GM18520 (cell line): ENCODE measurements around the gene ARCN1.

Source experiments
- ATAC-seq: cut with Tn5 transposase; IDR thresholded peaks from one replicate; pipeline ENCODE4 v1.9.1; 2021; ENCODE audit not compliant: unreplicated experiment

Gene ARCN1

DNA sequence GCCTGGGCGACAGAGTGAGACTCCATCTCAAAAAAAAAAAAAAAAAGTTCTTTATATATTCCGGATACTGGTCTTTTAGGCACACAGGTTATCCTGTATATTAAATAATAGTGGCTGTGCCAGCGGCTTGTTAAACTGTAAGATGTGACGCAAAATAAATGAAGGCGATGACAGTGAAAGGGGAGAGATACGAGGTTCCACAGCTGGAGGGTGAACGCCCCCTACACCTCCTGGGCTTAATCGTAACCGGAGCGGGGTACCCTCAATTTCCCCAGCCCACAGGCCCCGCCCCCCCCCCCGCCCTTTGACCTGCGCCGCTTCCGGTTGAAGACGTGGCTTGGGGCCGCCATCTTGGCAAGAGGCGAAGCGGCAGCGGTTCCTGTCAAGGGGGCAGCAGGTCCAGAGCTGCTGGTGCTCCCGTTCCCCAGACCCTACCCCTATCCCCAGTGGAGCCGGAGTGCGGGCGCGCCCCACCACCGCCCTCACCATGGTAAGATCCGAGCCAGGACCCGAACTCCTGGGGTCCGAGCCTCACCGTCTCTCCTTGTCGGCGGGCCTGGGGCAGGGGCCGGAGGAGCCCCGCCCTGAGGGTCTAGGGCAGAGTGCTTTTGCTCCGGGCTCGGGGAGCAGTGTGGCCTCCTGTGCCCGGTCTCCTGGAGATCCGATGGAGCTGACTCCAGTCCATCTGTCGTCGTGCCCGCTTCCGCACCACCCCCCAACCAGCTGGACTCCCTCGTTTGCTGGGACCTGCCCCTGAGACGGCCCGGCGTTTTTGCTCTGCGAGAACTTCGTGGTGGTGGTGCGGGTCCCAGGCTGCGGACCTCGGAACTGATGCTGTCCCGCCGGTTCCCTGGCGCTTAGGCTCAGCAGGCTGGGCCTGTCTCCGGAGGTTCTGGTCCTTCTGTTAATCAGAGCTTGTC lies at the start of gene ARCN1:
ARCN1 (plus strand) TSS at position 349 of the 920 bp plus-strand sequence; CDS start at position 488, 139 bp downstream.
- no peak for ATAC-seq

DNA sequence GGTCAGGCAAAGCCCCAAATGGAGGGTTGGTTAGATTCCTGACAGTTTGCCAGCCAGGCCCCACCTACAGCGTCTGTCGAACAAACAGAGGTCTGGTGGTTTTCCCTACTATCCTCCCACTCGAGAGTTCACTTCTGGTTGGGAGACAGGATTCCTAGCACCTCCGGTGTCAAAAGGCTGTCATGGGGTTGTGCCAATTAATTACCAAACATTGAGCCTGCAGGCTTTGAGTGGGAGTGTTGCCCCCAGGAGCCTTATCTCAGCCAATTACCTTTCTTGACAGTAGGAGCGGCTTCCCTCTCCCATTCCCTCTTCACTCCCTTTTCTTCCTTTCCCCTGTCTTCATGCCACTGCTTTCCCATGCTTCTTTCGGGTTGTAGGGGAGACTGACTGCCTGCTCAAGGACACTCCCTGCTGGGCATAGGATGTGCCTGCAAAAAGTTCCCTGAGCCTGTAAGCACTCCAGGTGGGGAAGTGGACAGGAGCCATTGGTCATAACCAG lies 49.6 kb upstream of the ARCN1 start:
- ATAC-seq, result no peak

DNA sequence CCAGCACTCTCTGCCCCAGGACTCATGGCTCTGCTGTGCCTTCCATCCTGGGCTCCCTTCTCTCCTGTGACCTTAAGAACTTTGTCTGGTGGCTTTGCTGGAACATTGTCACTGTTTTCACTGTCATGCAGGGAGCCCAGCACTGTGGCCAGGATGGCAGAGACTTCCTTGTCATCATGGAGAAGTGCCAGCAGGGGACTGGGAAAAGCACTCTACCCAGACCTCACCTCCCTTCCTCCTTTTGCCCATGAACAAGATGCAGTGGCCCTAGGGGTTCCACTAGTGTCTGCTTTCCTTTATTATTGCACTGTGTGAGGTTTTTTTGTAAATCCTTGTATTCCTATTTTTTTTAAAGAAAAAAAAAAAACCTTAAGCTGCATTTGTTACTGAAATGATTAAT lies 47.9 kb upstream of the ARCN1 start:
- no peak for ATAC-seq

DNA sequence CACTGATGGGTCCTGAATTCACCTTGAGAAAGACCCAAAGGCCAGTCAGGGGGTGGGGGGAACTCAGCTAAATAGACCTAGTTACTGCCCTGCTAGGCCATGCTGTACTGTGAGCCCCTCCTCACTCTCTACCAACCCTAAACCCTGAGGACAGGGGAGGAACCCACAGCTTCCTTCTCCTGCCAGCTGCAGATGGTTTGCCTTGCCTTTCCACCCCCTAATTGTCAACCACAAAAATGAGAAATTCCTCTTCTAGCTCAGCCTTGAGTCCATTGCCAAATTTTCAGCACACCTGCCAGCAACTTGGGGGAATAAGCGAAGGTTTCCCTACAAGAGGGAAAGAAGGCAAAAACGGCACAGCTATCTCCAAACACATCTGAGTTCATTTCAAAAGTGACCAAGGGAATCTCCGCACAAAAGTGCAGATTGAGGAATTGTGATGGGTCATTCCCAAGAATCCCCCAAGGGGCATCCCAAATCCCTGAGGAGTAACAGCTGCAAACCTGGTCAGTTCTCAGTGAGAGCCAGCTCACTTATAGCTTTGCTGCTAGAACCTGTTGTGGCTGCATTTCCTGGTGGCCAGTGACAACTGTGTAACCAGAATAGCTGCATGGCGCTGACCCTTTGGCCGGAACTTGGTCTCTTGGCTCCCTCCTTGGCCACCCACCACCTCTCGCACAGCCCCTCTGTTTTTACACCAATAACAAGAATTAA lies 47.3 kb upstream of the ARCN1 start:
- ATAC-seq, result no peak

DNA sequence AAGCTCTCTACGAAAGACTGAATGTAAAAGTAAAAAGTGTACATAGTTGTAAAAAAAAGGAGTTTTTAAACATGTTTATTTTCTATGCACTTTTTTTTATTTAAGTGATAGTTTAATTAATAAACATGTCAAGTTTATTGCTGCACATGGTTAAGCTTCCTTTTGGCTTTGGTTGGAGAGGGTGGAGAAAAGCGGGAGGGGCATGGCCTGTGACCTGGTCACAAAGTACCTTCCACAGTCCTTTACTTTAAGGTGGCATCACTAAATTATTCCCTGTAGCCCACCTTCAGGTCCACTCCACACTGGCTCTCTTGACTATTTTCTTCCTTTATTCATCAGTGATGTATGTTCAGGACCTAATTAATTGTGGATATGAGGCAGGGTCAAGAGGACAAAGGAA lies 45.5 kb upstream of the ARCN1 start:
- no peak for ATAC-seq

DNA sequence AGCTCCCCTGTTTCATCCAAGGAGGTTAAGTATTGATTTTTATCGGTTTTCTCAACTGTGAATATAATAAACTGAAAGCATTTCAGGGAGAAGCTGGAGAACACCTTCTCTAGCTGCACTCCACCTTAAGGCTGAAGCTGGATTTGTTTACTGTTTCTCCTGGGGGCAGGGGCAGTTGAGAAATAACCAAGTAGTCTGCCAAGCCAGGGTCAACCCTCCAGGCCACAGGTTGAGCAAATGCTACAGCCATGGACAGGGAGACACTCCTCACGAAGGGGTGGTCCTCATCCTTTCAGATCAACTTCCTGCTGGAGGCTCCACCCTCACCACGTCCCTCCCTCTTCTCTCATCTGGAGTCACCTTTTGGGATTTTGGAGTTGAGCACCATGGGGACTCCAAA lies 45.1 kb upstream of the ARCN1 start, which contains the start of gene TTC36:
TTC36 (plus strand) TSS at position 366 of the 400 bp plus-strand sequence; CDS start at position 387, 21 bp downstream.
- no peak for ATAC-seq

DNA sequence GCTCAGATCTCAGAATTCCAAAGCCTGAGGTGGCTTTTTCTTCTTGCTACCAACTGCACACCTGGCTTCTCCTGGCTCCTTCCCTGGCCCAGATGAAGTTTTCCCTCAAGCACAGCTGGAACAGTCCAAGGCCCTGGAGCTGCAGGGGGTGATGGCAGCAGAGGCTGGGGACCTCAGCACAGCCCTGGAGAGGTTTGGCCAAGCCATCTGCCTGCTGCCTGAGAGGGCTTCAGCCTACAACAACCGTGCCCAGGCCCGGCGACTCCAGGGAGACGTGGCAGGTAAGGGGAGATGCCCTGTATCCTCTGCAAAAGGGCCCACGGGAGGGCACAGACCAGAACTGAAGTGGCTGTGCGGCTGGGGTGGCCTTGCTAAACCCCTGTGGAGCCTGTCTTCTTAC lies 43.7 kb upstream of the ARCN1 start:
- no peak for ATAC-seq

DNA sequence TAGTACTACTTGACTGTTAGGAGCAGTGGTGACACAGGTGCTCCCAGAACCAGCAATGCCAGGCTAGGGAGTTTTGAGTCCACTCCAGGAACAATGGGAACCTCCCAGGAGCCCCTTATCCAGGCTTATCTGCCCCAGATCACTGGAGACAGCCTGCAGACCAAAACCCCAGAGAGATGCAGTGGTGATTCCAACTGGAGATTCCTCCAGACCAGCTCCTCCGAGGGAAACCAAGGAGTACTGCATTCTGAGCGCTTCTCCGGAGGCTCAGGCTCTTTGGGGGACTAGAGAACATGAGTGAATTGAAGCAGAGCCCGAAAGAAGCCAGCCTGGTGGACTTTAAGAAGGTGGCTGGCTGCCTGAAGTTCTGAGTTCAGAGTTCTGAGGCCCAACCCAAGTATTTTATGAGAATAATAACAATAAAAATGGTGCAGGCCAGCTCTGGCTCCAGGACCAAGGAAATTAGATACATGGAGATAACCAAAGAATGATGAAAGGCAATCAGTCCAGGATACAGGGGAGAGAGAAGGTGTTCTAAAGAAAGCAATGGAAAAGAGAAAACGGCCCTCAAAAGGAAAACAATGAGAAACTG lies 42.5 kb upstream of the ARCN1 start:
- ATAC-seq, result no peak

DNA sequence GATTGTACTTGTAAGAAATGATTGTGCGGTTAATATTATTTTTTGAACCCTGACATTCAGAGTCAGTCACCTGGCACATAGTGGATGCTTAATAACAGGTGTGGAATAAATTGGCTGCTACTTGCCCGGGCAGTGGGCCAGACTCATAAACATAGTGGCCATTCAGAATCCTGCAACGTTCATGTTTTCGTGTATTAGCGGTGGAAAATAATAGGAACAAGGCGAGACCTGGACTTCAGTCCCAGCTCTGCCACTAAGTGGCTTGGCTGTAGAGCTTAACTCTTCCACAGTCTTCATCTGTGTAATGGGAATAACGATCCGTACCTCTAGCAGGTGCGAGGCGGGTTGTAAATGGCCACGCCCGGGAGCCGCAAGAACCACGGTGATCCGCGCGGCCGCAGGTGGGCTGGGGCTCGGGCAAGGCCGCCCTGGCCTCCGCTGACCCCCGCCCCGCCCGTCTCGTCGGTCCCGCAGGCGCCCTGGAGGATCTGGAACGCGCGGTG lies 42.0 kb upstream of the ARCN1 start:
- ATAC-seq, result no peak

DNA sequence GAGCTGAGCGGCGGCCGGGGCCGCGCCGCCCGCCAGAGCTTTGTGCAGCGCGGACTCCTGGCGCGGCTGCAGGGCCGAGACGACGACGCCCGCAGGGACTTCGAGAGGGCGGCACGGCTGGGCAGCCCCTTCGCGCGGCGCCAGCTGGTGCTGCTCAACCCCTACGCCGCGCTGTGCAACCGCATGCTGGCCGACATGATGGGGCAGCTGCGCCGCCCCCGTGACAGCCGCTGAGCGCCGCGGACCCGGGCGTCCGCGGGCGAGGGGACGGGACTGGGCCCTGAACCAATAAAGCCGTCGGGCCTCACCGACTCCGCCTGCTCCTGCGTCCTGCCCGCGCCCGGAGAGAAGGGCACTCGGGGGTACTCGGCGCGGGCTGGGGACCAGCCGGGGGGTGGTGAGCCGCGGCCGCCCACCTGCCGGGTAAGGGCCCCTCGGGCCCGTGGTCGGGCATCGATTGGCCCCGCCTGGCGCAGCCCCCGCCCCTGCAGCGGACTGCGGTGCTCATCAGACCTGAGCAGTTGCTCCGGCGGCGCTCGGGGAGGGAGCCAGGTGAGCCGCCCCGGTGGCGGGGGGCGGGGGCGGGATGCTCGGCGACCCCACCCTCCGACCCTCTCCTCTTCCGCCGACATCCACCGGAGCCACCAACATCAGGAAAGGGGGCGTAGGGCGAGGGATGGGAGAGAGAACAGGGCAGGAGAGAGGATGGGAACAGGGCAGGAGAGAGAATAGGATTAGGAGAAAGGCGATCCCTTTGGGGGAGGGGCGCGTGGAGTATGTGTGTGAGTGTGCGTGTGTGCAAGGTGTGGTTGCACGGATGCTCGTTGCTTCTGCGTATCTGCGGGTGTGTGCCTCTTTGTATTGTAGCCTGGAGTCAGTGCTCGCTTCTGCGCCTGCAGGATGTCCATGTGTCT lies 41.3 kb upstream of the ARCN1 start, which contains the start of gene TMEM25:
TMEM25 (plus strand) TSS at position 510 of the 914 bp plus-strand sequence. CDS start 610 bp downstream, outside the sequence.
- ATAC-seq, result peak; percentile 41

DNA sequence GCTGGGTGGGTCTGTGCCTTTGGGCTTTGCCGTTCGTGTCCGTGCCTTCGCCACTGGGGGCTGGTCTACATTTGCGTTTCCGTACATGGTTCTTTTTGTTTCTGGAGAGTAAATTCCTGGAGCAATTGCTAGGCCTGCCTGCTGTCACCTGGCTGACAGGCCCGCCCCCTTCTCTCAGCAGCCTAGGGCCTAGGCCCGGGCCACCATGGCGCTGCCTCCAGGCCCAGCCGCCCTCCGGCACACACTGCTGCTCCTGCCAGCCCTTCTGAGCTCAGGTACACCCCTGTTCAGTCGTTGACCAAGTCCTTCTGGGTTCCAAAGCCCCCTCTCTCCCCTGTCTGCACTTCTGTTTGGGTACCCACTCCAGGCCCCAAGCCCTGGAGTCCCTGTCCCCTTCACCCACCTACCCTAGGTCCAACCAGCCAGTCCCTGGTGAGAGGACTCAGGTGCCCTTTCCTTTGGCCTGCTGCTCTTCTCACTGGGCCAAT lies 40.6 kb upstream of the ARCN1 start:
- no peak for ATAC-seq

DNA sequence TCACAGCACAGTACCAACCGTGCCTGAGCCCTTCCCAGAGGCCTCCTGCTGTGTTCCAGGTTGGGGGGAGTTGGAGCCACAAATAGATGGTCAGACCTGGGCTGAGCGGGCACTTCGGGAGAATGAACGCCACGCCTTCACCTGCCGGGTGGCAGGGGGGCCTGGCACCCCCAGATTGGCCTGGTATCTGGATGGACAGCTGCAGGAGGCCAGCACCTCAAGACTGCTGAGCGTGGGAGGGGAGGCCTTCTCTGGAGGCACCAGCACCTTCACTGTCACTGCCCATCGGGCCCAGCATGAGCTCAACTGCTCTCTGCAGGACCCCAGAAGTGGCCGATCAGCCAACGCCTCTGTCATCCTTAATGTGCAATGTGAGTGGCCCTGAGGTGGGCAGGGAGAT lies 40.1 kb upstream of the ARCN1 start:
- no peak for ATAC-seq

DNA sequence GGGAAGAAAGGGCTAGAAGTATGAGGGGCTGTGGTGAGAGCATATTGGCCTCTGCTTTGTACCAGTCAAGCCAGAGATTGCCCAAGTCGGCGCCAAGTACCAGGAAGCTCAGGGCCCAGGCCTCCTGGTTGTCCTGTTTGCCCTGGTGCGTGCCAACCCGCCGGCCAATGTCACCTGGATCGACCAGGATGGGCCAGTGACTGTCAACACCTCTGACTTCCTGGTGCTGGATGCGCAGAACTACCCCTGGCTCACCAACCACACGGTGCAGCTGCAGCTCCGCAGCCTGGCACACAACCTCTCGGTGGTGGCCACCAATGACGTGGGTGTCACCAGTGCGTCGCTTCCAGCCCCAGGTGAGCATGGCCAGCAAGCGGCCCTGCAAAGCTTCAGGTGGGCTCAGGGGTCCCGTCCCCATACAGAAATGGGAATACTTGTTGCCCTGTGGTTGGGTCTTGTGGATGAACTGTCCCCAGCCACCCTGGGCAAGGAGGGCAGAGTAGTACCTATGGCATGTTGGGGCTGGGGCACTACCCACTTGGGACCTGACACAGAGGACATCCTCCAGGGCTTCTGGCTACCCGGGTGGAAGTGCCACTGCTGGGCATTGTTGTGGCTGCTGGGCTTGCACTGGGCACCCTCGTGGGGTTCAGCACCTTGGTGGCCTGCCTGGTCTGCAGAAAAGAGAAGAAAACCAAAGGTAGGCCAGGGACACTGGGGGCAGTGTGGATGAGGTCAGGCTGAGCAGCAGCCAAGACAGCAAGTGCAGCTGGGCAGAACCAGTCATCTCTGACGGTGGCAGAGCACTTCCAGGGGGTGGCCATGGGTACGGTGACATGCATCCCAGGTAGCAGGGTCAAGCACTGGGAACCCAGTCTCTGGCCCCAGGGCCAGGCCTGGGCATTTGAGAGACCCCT lies 39.1 kb upstream of the ARCN1 start:
- no peak for ATAC-seq

DNA sequence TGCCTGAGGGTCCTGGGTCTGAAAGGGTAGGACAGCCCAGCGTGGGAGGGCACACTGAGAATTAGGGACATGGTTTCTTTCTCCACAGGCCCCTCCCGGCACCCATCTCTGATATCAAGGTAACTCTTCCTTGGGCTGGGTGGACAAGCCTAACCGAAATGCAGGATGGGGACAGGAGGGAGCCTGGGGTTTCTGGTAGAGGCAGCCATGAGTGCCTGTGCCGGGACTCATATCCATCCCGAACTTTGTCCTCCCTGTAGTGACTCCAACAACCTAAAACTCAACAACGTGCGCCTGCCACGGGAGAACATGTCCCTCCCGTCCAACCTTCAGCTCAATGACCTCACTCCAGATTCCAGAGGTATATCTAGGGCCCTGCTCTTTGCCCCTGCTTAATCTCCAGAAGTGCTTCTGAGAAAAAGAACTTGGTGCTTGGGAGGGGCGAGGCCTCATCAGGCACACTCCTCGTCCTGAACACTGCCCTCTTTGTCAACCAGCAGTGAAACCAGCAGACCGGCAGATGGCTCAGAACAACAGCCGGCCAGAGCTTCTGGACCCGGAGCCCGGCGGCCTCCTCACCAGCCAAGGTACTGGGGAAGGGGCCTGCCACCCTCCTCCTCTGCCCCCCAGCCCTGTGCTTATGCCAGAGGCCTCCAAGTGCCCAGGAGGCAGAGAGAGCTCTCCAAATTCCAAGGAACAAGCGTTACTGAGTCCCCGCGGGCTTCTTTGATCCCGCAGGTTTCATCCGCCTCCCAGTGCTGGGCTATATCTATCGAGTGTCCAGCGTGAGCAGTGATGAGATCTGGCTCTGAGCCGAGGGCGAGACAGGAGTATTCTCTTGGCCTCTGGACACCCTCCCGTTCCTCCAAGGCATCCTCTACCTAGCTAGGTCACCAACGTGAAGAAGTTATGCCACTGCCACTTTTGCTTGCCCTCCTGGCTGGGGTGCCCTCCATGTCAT lies 38.2 kb upstream of the ARCN1 start:
- no peak for ATAC-seq

DNA sequence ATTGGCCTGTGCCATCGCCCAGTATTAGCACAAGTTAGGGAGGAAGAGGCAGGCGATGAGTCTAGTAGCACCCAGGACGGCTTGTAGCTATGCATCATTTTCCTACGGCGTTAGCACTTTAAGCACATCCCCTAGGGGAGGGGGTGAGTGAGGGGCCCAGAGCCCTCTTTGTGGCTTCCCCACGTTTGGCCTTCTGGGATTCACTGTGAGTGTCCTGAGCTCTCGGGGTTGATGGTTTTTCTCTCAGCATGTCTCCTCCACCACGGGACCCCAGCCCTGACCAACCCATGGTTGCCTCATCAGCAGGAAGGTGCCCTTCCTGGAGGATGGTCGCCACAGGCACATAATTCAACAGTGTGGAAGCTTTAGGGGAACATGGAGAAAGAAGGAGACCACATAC lies 36.9 kb upstream of the ARCN1 start:
- ATAC-seq, result no peak

DNA sequence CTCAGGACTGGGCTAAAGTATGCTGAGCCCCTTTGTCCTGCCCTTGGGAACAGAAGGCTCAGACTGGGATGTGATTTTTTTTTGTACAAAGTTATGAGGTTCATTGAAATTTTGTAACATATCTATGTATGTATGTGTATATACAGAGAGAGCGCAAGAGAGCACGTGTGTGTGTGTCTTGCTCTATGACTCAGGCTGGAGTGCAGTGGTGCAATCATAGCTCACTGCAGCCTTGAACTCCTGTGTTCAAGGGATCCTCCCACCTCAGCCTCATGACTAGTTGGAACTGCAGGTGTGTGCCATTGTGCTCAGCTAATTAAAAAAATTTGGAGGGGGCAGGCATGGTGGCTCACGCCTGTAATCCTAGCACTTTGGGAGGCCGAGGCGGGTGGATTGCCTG lies 35.5 kb upstream of the ARCN1 start:
- ATAC-seq, result no peak

DNA sequence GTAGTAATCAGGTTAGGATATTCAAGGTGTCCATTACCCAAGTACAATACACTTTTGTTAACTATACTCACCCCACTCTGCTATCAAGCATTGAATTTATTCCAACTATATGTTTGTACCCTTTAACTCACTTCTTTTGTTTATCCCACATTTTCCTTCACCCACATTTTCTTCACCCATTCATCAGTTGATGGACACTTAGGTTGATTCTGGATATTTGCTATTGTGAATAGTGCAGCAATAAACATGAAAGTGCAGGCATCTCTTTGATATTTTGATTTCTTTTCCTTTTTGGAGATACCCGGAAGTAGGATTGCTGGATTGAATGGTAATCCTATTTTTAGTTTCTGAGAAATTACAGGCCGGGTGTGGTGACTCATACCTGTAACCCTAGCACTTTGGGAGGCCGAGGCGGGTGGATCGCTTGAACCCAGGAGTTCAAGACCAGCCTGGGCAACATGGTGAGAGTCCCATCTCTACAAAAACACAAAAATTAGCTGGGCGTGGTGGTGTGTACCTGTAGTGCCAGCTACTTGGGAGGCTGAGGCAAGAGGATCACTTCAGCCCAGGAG lies 34.7 kb upstream of the ARCN1 start:
- no peak for ATAC-seq
